Kidney (tissue), 14 donors: ENCODE results near the gene TAF9B. TPM values are rescaled to one million over a fixed set of nuclear protein-coding genes. Genes with fewer than 3 reads are reported as not detected.

Source experiments
- DNase-seq, 5 donors: peaks; one replicate each; pipeline ENCODE4 v3.0.0-alpha.2; 2013 to 2020
- FAIRE-seq: peaks from 2 replicates; lab custom pipeline; 2012; peaks lifted over from hg19 to GRCh38; lab: Jason Lieb, UNC
- H3K27ac ChIP-seq, 2 donors: one replicate each; pipeline ENCODE4 v1.7.0; 2013; ENCODE audit warnings: low read depth in 2 of 2, low read length in 2 of 2, inconsistent platforms in 1 of 2
- H3K27me3 ChIP-seq: one replicate; pipeline ENCODE4 v1.7.1; 2013; ENCODE audit warnings: low read length, inconsistent platforms; ENCODE audit not compliant: control insufficient read depth, insufficient read depth
- H3K36me3 ChIP-seq, 3 donors: one replicate each; pipeline versions ENCODE4 v1.7.0 to v1.7.1; 2013; ENCODE audit warnings: low read length in 3 of 3, control low read depth in 1 of 3, inconsistent platforms in 1 of 3; ENCODE audit not compliant: insufficient read depth in 3 of 3, control insufficient read depth in 2 of 3
- H3K4me1 ChIP-seq, 3 donors: one replicate each; pipeline versions ENCODE4 v1.7.0 to v1.7.1; 2013; ENCODE audit warnings: low read length in 3 of 3, inconsistent platforms in 1 of 3, low read depth in 1 of 3; ENCODE audit not compliant: control insufficient read depth in 2 of 3, insufficient read depth in 2 of 3
- H3K4me3 ChIP-seq, 3 donors: one replicate each; pipeline versions ENCODE4 v1.7.0 to v1.8.1; 2013; ENCODE audit warnings: low read length in 3 of 3, control low read depth in 1 of 3, inconsistent platforms in 1 of 3
- H3K9ac ChIP-seq, 3 donors: one replicate each; pipeline versions ENCODE4 v1.7.0 to v1.7.1; 2013; ENCODE audit warnings: low read length in 3 of 3, control low read depth in 1 of 3, inconsistent platforms in 1 of 3
- H3K9me3 ChIP-seq, 3 donors: one replicate each; pipeline versions ENCODE4 v1.7.0 to v1.7.1; 2013; ENCODE audit warnings: low read length in 3 of 3, control low read depth in 1 of 3, inconsistent platforms in 1 of 3; ENCODE audit not compliant: control insufficient read depth in 2 of 3, insufficient read depth in 1 of 3
- intact Hi-C: fragments of 100-400 bp; cut with DNase I; formaldehyde crosslinking; loops from one replicate; pipeline ENCODE4 v1.11.1; 2022
- polyA plus RNA-seq: library from polyadenylated mRNA; stranded (reverse); fragments of 350-450 nt; fragmentation: Illumina TruSeq; extraction: RNeasy Lipid Tissue Mini Kit (QIAGEN cat#74804); gene quantifications from one replicate; pipeline ENCODE4 v1.2.3, GENCODE V29; 2014; ENCODE audit warnings: low read depth, low replicate concordance; ENCODE audit not compliant: insufficient read depth
- total RNA-seq: library from RNA; stranded (reverse); fragmentation: NEBNext Ultra II Directional; extraction: Animal tissue kit (Norgen Biotek cat#: 25700); gene quantifications from one replicate; pipeline ENCODE4 v1.2.1, GENCODE V29; 2021
- TF ChIP-seq, protein P1 (sequence below): IDR thresholded peaks from 3 replicates; pipeline ENCODE4 v1.5.1; 2012; ENCODE audit warnings: mild to moderate bottlenecking, moderate library complexity, borderline replicate concordance; ENCODE audit not compliant: insufficient read depth; ENCODE audit errors: extremely low read depth
- donor health status: control.
- donor health status: control.
- donor health status: control.
- donor health status: control.
- donor health status: control.
- donor health status: DM: yes; HTN: yes; CAD: no.
- donor health status: Normal renal cell carcinoma (clear cell type).

The TAF9B gene
- total and polyA plus RNA-seq, 2 donors from 2014 or later, result 14.0 to 23.3 TPM

GRCh38 chrX:78104447-78105176, 34.8 kb downstream of the TAF9B start:
- H3K4me1 ChIP-seq, result peaks cover 0 to 22% (median 18%) of the 10 kb centered on the region in 3 donors
- H3K27me3 ChIP-seq, result no peaks in the 10 kb centered on the region
- peak overlapping the region; percentile 81 to 98 (median 82) for H3K9ac ChIP-seq
- TF ChIP-seq, protein P1, sequence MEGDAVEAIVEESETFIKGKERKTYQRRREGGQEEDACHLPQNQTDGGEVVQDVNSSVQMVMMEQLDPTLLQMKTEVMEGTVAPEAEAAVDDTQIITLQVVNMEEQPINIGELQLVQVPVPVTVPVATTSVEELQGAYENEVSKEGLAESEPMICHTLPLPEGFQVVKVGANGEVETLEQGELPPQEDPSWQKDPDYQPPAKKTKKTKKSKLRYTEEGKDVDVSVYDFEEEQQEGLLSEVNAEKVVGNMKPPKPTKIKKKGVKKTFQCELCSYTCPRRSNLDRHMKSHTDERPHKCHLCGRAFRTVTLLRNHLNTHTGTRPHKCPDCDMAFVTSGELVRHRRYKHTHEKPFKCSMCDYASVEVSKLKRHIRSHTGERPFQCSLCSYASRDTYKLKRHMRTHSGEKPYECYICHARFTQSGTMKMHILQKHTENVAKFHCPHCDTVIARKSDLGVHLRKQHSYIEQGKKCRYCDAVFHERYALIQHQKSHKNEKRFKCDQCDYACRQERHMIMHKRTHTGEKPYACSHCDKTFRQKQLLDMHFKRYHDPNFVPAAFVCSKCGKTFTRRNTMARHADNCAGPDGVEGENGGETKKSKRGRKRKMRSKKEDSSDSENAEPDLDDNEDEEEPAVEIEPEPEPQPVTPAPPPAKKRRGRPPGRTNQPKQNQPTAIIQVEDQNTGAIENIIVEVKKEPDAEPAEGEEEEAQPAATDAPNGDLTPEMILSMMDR, result no peak
- DNase-seq, result peak; percentile 37 to 81 (median 63)
- intact Hi-C loops, result no loop called here
- FAIRE-seq, result no peak
- H3K9me3 ChIP-seq, result no peaks in the 10 kb centered on the region
- peaks cover 0 to 3% (median 0%) of the 10 kb centered on the region in 3 donors for H3K36me3 ChIP-seq
- H3K27ac ChIP-seq, result peak overlapping the region; percentile 93 to 98
- H3K4me3 ChIP-seq, result peak overlapping the region; percentile 88 to 98 (median 92)

DNA sequence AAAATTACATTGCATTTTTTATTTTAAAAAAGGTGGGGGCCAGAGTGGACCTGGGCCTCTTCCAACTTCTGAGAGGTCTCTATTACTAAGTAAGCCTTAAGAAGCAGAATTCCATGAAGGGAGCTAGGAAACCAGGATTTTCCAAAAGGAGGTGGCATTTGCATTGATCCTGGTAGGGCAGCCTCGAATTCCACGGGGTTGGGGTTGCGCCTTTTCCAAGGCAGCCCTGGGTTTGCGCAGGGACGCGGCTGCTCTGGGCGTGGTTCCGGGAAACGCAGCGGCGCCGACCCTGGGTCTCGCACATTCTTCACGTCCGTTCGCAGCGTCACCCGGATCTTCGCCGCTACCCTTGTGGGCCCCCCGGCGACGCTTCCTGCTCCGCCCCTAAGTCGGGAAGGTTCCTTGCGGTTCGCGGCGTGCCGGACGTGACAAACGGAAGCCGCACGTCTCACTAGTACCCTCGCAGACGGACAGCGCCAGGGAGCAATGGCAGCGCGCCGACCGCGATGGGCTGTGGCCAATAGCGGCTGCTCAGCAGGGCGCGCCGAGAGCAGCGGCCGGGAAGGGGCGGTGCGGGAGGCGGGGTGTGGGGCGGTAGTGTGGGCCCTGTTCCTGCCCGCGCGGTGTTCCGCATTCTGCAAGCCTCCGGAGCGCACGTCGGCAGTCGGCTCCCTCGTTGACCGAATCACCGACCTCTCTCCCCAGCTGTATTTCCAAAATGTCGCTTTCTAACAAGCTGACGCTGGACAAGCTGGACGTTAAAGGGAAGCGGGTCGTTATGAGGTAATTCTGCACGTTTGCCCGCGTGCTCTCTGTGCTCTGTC, 35.6 kb downstream of the TAF9B start, which contains the start of gene PGK1:
Gene PGK1 (plus strand): TSS at position 626 of the 824 bp plus-strand sequence. CDS start 93 bp downstream, at position 719.
- peak; percentile 38 for FAIRE-seq

DNA sequence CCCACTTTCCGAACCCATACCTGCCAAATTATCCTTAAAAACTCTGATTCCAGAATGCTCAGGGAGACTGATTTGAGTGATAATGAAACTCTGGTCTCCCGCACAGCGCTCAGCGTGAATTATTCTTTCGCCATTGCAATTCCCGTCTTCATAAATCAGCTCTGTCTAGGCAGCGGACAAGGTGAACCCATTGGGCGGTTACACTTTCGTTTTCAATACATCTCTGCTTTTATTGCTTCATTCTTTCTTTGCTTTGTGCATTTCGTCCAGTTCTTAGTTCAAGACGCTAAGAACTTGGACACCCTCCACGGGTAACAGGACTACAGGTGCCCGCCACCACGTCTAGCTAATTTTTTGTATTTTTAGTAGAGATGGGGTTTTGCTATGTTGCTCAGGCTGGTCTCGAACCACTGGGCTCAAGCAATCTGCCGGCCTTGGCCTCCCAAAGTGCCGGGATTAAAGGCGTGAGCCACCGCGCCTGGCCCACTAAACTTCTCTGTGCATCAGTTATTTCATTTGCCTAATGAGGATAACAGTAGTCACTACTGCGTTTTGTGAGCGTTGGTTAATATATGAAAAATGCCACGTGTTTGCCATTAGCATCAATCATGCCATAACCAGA, 36.3 kb downstream of the TAF9B start:
- Histone ChIP-seq H3K4me3 (peak overlapping the region in 2 of 3 donors; percentile 56 to 98), H3K9ac (peak overlapping the region in 1 of 3 donors; percentile 60), H3K27ac (peak overlapping the region; percentile 88 to 96), H3K4me1 (peaks cover 0 to 18% (median 14%) of the 10 kb centered on the region in 3 donors), H3K27me3 (no peaks in the 10 kb centered on the region), H3K9me3 (no peaks in the 10 kb centered on the region), H3K36me3 (peaks cover 0 to 3% (median 0%) of the 10 kb centered on the region in 3 donors)
- DNase-seq (peak in 1 of 5 donors; percentile 34), FAIRE-seq (no peak)
- TF ChIP-seq, protein P1, result no peak
- intact Hi-C loops, result no loop called here

More for the DNA sequence above, 35.6 kb downstream of the TAF9B start, which contains the start of gene PGK1:
- TF ChIP-seq, protein P1, result no peak
- peak; percentile 96 to 98 (median 97) for DNase-seq
- peak within 1 kb of the TSS; percentile 81 to 98 (median 82) for H3K9ac ChIP-seq
- H3K9me3 ChIP-seq, result no peaks in the 10 kb centered on the region
- H3K27ac ChIP-seq, result peak within 1 kb of the TSS; percentile 93 to 98
- peaks cover 0 to 22% (median 18%) of the 10 kb centered on the region in 3 donors for H3K4me1 ChIP-seq
- H3K27me3 ChIP-seq, result no peaks in the 10 kb centered on the region
- peak within 1 kb of the TSS; percentile 88 to 98 (median 92) for H3K4me3 ChIP-seq
- peaks cover 0 to 3% (median 0%) of the 10 kb centered on the region in 3 donors for H3K36me3 ChIP-seq
- intact Hi-C loops, result no loop called here
